Gastroesophageal sphincter (tissue), 4 donors: Measurements from ENCODE around the gene GALNT9. TPM values are rescaled to one million over a fixed set of nuclear protein-coding genes. Genes with fewer than 3 reads are reported as not detected.

Experiments used
- ATAC-seq: fragments of 150-250 bp; one replicate; pipeline ENCODE4 v1.9.1; 2016; ENCODE audit warnings: mild to moderate bottlenecking, moderate library complexity
- H3K27ac ChIP-seq, 4 donors: fragments of 200-600 bp; sonication (generic) in 3 of 4; 1 replicate in 3 of 4; 2 replicates in 1 of 4; pipeline ENCODE4 v1.5.1; 2016 to 2019
- H3K27me3 ChIP-seq: fragments of 200-600 bp; sonication (generic); one replicate; pipeline ENCODE4 v1.5.1; 2019
- H3K36me3 ChIP-seq, 2 donors: fragments of 200-600 bp; sonication (generic); one replicate each; pipeline ENCODE4 v1.5.1; 2019; ENCODE audit warnings: control low read depth in 1 of 2
- H3K4me1 ChIP-seq, 3 donors: fragments of 200-600 bp; sonication (generic); 1 replicate in 2 of 3; 2 replicates in 1 of 3; pipeline ENCODE4 v1.5.1; 2016 to 2019; ENCODE audit warnings: control low read depth in 2 of 3
- H3K4me3 ChIP-seq, 2 donors: fragments of 200-600 bp; sonication (generic); one replicate each; pipeline ENCODE4 v1.5.1; 2019; ENCODE audit warnings: mild to moderate bottlenecking in 1 of 2, moderate library complexity in 1 of 2
- H3K9me3 ChIP-seq, 3 donors: fragments of 200-600 bp; sonication (generic); one replicate each; pipeline ENCODE4 v1.5.1; 2017 to 2019; ENCODE audit warnings: control low read depth in 2 of 3
- EP300 ChIP-seq: sonication (generic); formaldehyde crosslinking; IDR thresholded peaks from one replicate; pipeline ENCODE4 v1.6.1; 2017; ENCODE audit warnings: antibody characterized with exemption, mild to moderate bottlenecking
- POLR2A ChIP-seq, 2 donors: fragments of 450-650 bp; IDR thresholded peaks; one replicate each; pipeline ENCODE4 v1.6.1; 2017; ENCODE audit warnings: antibody characterized with exemption in 2 of 2, mild to moderate bottlenecking in 2 of 2, moderate library complexity in 1 of 2
- POLR2AphosphoS5 ChIP-seq: sonication (generic); formaldehyde crosslinking; IDR thresholded peaks from one replicate; pipeline ENCODE4 v1.6.1; 2017; ENCODE audit warnings: antibody characterized with exemption
- WGBS, 2 donors: methylation state at CpG; one replicate each; pipeline ENCODE4 v1.1.5; 2018; ENCODE audit warnings: low coverage in 1 of 2; 5-methylcytosine and 5-hydroxymethylcytosine counted together
- total RNA-seq, 4 donors: library from RNA; depleted of rRNA; stranded (reverse); fragments of >200 nt; gene quantifications; one replicate each; pipeline ENCODE4 v1.1.0, GENCODE V29; 2016
- TF ChIP-seq, protein P1 (sequence below), 4 experiments: fragments of 200-600 bp in 2 of 4; fragments of 450-650 bp in 2 of 4; sonication (generic) in 1 of 4; IDR thresholded peaks; one replicate each; pipeline ENCODE4 v1.5.1; 2017 to 2019; ENCODE audit warnings: antibody characterized with exemption in 4 of 4, mild to moderate bottlenecking in 2 of 4, moderate library complexity in 2 of 4

The GALNT9 gene
- total RNA-seq, 4 donors from 2014 or later: 2.0 TPM; not detected in 3

- H3K36me3 ChIP-seq: no peaks in the 10 kb centered on the region
- no peak for ATAC-seq
Measured at GRCh38 chr12:132272711-132273110, 56.7 kb downstream of the GALNT9 start.

GRCh38 chr12:132271755-132272092, 57.7 kb downstream of the GALNT9 start:
- no peak for ATAC-seq
- TF ChIP-seq, protein P1, sequence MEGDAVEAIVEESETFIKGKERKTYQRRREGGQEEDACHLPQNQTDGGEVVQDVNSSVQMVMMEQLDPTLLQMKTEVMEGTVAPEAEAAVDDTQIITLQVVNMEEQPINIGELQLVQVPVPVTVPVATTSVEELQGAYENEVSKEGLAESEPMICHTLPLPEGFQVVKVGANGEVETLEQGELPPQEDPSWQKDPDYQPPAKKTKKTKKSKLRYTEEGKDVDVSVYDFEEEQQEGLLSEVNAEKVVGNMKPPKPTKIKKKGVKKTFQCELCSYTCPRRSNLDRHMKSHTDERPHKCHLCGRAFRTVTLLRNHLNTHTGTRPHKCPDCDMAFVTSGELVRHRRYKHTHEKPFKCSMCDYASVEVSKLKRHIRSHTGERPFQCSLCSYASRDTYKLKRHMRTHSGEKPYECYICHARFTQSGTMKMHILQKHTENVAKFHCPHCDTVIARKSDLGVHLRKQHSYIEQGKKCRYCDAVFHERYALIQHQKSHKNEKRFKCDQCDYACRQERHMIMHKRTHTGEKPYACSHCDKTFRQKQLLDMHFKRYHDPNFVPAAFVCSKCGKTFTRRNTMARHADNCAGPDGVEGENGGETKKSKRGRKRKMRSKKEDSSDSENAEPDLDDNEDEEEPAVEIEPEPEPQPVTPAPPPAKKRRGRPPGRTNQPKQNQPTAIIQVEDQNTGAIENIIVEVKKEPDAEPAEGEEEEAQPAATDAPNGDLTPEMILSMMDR (IDR thresholded peaks at IDR 0.05): no peak
- TF ChIP-seq POLR2A (IDR thresholded peaks at IDR 0.05): no peak
- TF ChIP-seq POLR2AphosphoS5: no peak
- TF ChIP-seq EP300: no peak
- no CpG with 5 or more reads among the region's 23 CpGs for WGBS, 2 donors
- Histone ChIP-seq H3K4me3 (no peak overlapping the region), H3K27ac (no peak overlapping the region), H3K27me3 (peaks cover 86% of the 10 kb centered on the region), H3K4me1 (no peaks in the 10 kb centered on the region), H3K9me3 (no peaks in the 10 kb centered on the region), H3K36me3 (no peaks in the 10 kb centered on the region)

More at GRCh38 chr12:132272711-132273110, 56.7 kb downstream of the GALNT9 start:
- TF ChIP-seq POLR2AphosphoS5 (no peak), EP300 (no peak), POLR2A (IDR thresholded peaks at IDR 0.05) (no peak)
- TF ChIP-seq, protein P1 (IDR thresholded peaks at IDR 0.05): no peak
- peaks cover 86% of the 10 kb centered on the region for H3K27me3 ChIP-seq
- peaks cover 0 to 5% (median 0%) of the 10 kb centered on the region in 3 donors for H3K4me1 ChIP-seq
- H3K9me3 ChIP-seq: no peaks in the 10 kb centered on the region
- WGBS, 2 donors: 80 to 82% methylated on average over 1 to 11 of the region's 17 CpGs
- no peak overlapping the region for H3K27ac ChIP-seq
- H3K4me3 ChIP-seq: no peak overlapping the region

DNA sequence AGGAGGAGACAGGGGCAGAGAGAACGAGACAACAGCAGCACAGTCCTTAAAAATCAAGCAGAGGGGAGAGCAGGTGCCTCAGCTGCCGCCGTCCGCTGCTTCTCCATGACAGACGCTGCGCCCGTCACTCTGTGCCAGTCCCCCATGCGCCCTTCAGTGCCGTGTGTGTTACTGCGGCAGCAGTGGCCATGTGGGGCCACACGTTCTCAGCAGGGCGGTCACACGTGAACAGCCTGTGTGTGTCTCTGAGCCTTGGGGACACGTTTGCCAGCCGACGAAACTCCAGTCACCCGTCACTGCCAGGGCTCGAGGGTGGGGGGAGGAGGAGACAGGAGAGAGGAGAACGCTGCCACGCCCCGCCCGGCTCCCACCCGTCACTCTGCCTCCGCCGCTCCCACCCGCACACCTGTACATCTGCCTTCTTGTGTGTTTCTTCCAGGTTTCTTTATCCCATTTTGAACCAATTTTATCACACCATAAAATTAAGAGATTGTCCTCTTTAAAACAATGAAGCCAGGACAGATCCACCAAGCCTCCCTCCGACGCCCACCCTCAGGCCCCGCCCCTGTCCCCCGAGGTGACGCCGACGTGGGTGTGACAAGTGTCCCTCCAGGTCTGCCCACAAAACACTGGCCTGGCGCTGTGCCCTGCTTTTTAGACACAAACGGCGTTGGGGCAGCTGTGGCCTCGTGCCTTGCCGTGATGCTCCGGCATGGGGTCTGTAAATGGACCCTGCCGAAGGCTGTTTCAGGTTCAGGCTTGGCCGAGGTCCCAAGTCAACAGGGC, 58.2 kb downstream of the GALNT9 start:
- H3K4me1 ChIP-seq: no peaks in the 10 kb centered on the region
- H3K36me3 ChIP-seq: no peaks in the 10 kb centered on the region
- no peaks in the 10 kb centered on the region for H3K9me3 ChIP-seq
- no peak overlapping the region for H3K4me3 ChIP-seq
- no peak for TF ChIP-seq EP300
- TF ChIP-seq POLR2A (IDR thresholded peaks at IDR 0.05): no peak
- TF ChIP-seq, protein P1 (IDR thresholded peaks at IDR 0.05): no peak
- no peak for TF ChIP-seq POLR2AphosphoS5
- no peak for ATAC-seq
- WGBS, 2 donors: 42 to 77% methylated on average over 2 to 29 of the region's 41 CpGs
- H3K27ac ChIP-seq: no peak overlapping the region
- peaks cover 86% of the 10 kb centered on the region for H3K27me3 ChIP-seq

GRCh38 chr12:132270516-132270915, 58.9 kb downstream of the GALNT9 start:
- Histone ChIP-seq H3K27ac (no peak overlapping the region), H3K9me3 (no peaks in the 10 kb centered on the region), H3K4me1 (no peaks in the 10 kb centered on the region), H3K4me3 (no peak overlapping the region), H3K36me3 (no peaks in the 10 kb centered on the region), H3K27me3 (peaks cover 86% of the 10 kb centered on the region)
- TF ChIP-seq EP300 (no peak), POLR2A (IDR thresholded peaks at IDR 0.05) (no peak), POLR2AphosphoS5 (no peak)
- TF ChIP-seq, protein P1 (IDR thresholded peaks at IDR 0.05): no peak
- ATAC-seq: no peak
- 74% methylated on average over 3 to 8 of the region's 12 CpGs for WGBS, 2 donors
